ENCODE results near the gene OR6C1.
"Not testable (repeated sequence)": the region's sequence is repeated elsewhere in the genome, so short reads cannot be mapped to it uniquely, and the experiment has no call there.

Gene OR6C1

GRCh38 chr12:55336002-55336401 lies 21.9 kb downstream of the OR6C1 start:
- H3K27ac ChIP-seq (ENCODE audit: low read depth, low read length): no peak overlapping the region
- no peaks in the 10 kb centered on the region for H3K79me2 ChIP-seq (ENCODE audit: insufficient read depth, low read length)
- H3K9me3 ChIP-seq (ENCODE audit: insufficient read depth, low read length): no peaks in the 10 kb centered on the region
- H3K27me3 ChIP-seq (ENCODE audit: low read length): no peaks in the 10 kb centered on the region
- H3K36me3 ChIP-seq (ENCODE audit: low read length): no peaks in the 10 kb centered on the region
- H3K4me2 ChIP-seq (ENCODE audit: low read depth, low read length, poor library complexity, severe bottlenecking): no peak overlapping the region
- H3K9me2 ChIP-seq (replicated peaks; ENCODE audit: insufficient read depth, low read length): no peaks in the 10 kb centered on the region
- no peak for TF ChIP-seq CTCF (IDR thresholded peaks at IDR 0.05; ENCODE audit: insufficient read depth, low read length, poor library complexity, severe bottlenecking)
- no peak for TF ChIP-seq EZH2phosphoT487 (conservative IDR thresholded peaks at IDR 0.05; ENCODE audit: low read length)
- H3K4me3 ChIP-seq (ENCODE audit: insufficient read depth, low read length, poor library complexity, severe bottlenecking): no peak overlapping the region
- H4K20me1 ChIP-seq (ENCODE audit: low read depth, low read length): 0 out of 2 replicates have a peak, but pooled peaks cover 3% of the 10 kb centered on the region
- H3K9ac ChIP-seq (ENCODE audit: low read length): no peak overlapping the region
- H3F3A ChIP-seq (ENCODE audit: insufficient read depth): no peaks in the 10 kb centered on the region
- no peak overlapping the region for H2AFZ ChIP-seq (ENCODE audit: low read depth, low read length, severe bottlenecking)

- H3K36me3 ChIP-seq (ENCODE audit: low read length); H3K9me2 ChIP-seq (replicated peaks; ENCODE audit: insufficient read depth, low read length); H2AFZ ChIP-seq (ENCODE audit: low read depth, low read length, severe bottlenecking); H3K9me3 ChIP-seq (ENCODE audit: insufficient read depth, low read length); H3K4me3 ChIP-seq (ENCODE audit: insufficient read depth, low read length, poor library complexity, severe bottlenecking); H4K20me1 ChIP-seq (ENCODE audit: low read depth, low read length); H3K27me3 ChIP-seq (ENCODE audit: low read length); H3K9ac ChIP-seq (ENCODE audit: low read length); H3K27ac ChIP-seq (ENCODE audit: low read depth, low read length); H3F3A ChIP-seq (ENCODE audit: insufficient read depth); H3K79me2 ChIP-seq (ENCODE audit: insufficient read depth, low read length); H3K4me2 ChIP-seq (ENCODE audit: low read depth, low read length, poor library complexity, severe bottlenecking): not testable (repeated sequence)
These were observed 41.2 kb downstream of the OR6C1 start for GRCh38 chr12:55355338-55355737.

- H3K27ac ChIP-seq (ENCODE audit: low read depth, low read length): no peak within 1 kb of the TSS
- TF ChIP-seq EZH2phosphoT487 (conservative IDR thresholded peaks at IDR 0.05; ENCODE audit: low read length) (no peak), CTCF (IDR thresholded peaks at IDR 0.05; ENCODE audit: insufficient read depth, low read length, poor library complexity, severe bottlenecking) (no peak)
- no peaks in the 10 kb centered on the region for H3F3A ChIP-seq (ENCODE audit: insufficient read depth)
- H3K27me3 ChIP-seq (ENCODE audit: low read length): no peaks in the 10 kb centered on the region
- H2AFZ ChIP-seq (ENCODE audit: low read depth, low read length, severe bottlenecking): no peak within 1 kb of the TSS
- no peaks in the 10 kb centered on the region for H3K9me2 ChIP-seq (replicated peaks; ENCODE audit: insufficient read depth, low read length)
- no peak within 1 kb of the TSS for H3K4me3 ChIP-seq (ENCODE audit: insufficient read depth, low read length, poor library complexity, severe bottlenecking)
- H4K20me1 ChIP-seq (ENCODE audit: low read depth, low read length): no peaks in the 10 kb centered on the region
- no peaks in the 10 kb centered on the region for H3K9me3 ChIP-seq (ENCODE audit: insufficient read depth, low read length)
- H3K4me2 ChIP-seq (ENCODE audit: low read depth, low read length, poor library complexity, severe bottlenecking): no peak within 1 kb of the TSS
- no peaks in the 10 kb centered on the region for H3K79me2 ChIP-seq (ENCODE audit: insufficient read depth, low read length)
- H3K9ac ChIP-seq (ENCODE audit: low read length): no peak within 1 kb of the TSS
- H3K36me3 ChIP-seq (ENCODE audit: low read length): no peaks in the 10 kb centered on the region
These were observed 48.5 kb downstream of the OR6C1 start, which contains the start of gene OR6C75 for GRCh38 chr12:55362675-55363074. Gene OR6C75, plus strand, starts transcription at chr12:55362975. Its CDS starts 2,136 bp downstream, at chr12:55365111.

GRCh38 chr12:55365086-55365485 lies 50.9 kb downstream of the OR6C1 start:
- Histone ChIP-seq H3K4me2 (ENCODE audit: low read depth, low read length, poor library complexity, severe bottlenecking) (no peak overlapping the region), H4K20me1 (ENCODE audit: low read depth, low read length) (no peaks in the 10 kb centered on the region), H3K9me2 (replicated peaks; ENCODE audit: insufficient read depth, low read length) (no peaks in the 10 kb centered on the region), H3K9ac (ENCODE audit: low read length) (no peak overlapping the region), H3K79me2 (ENCODE audit: insufficient read depth, low read length) (no peaks in the 10 kb centered on the region), H3K27me3 (ENCODE audit: low read length) (no peaks in the 10 kb centered on the region), H3K9me3 (ENCODE audit: insufficient read depth, low read length) (no peaks in the 10 kb centered on the region), H3F3A (ENCODE audit: insufficient read depth) (no peaks in the 10 kb centered on the region), H3K27ac (ENCODE audit: low read depth, low read length) (no peak overlapping the region), H2AFZ (ENCODE audit: low read depth, low read length, severe bottlenecking) (no peak overlapping the region), H3K4me3 (ENCODE audit: insufficient read depth, low read length, poor library complexity, severe bottlenecking) (no peak overlapping the region), H3K36me3 (ENCODE audit: low read length) (no peaks in the 10 kb centered on the region)
- no peak for TF ChIP-seq EZH2phosphoT487 (conservative IDR thresholded peaks at IDR 0.05; ENCODE audit: low read length)
- TF ChIP-seq CTCF (IDR thresholded peaks at IDR 0.05; ENCODE audit: insufficient read depth, low read length, poor library complexity, severe bottlenecking): no peak

All from SU-DHL-6 (cell line).